Measurements from ENCODE around the gene CERS6. TPM values are rescaled to one million over a fixed set of nuclear protein-coding genes. Genes with fewer than 3 reads are reported as not detected.

CERS6 gene
- total RNA-seq, 1 experiment from 2014 or later = not detected

DNA sequence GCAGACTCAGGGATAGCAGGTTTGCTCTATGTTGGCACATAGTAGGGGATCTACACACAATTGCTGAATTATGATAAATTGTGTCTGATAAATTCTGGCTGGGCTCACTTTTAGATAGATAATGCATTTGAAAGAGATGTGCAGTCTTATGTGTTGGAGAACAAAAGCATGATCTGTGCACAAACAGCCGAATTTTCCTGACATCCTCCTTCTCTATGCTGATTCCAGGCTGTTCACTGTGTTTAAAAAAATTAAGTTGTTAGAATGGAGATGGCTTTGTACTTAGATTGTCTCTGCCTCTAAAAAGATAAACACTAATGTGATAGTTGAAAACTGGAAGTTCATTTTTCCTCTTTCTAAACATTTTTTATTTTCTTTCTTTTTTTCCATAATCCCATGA is 2.1 kb downstream of the CERS6 start:
- Histone ChIP-seq H3K4me1 (ENCODE audit: low read length) (no peaks in the 10 kb centered on the region), H3K79me2 (ENCODE audit: low read length) (no peaks in the 10 kb centered on the region), H3K9ac (ENCODE audit: low read length) (no peak overlapping the region), H3K9me3 (ENCODE audit: low read length) (no peaks in the 10 kb centered on the region), H4K20me1 (ENCODE audit: insufficient read depth, low read depth, low read length) (no peaks in the 10 kb centered on the region), H3K4me3 (ENCODE audit: low read length) (no peak overlapping the region), H3K27ac (ENCODE audit: low read length) (no peak overlapping the region), H3K9me2 (replicated peaks; ENCODE audit: insufficient read depth, low read length) (no peaks in the 10 kb centered on the region), H3K36me3 (ENCODE audit: insufficient read depth, low read length) (no peaks in the 10 kb centered on the region), H3K4me2 (ENCODE audit: low read depth, low read length, poor library complexity, severe bottlenecking) (no peak overlapping the region), H3K27me3 (ENCODE audit: low read length) (0 out of 2 replicates have a peak, but pooled peaks cover 2% of the 10 kb centered on the region), H2AFZ (ENCODE audit: low read length) (no peak overlapping the region)
- no peak for DNase-seq

GRCh38 chr2:168459256-168459655 is 3.2 kb downstream of the CERS6 start:
- H3K9me3 ChIP-seq (ENCODE audit: low read length) = no peaks in the 10 kb centered on the region
- H3K27ac ChIP-seq (ENCODE audit: low read length) = no peak overlapping the region
- no peak overlapping the region for H3K9ac ChIP-seq (ENCODE audit: low read length)
- H3K4me1 ChIP-seq (ENCODE audit: low read length) = no peaks in the 10 kb centered on the region
- no peaks in the 10 kb centered on the region for H3K36me3 ChIP-seq (ENCODE audit: insufficient read depth, low read length)
- H2AFZ ChIP-seq (ENCODE audit: low read length) = no peak overlapping the region
- H3K4me2 ChIP-seq (ENCODE audit: low read depth, low read length, poor library complexity, severe bottlenecking) = no peak overlapping the region
- H3K79me2 ChIP-seq (ENCODE audit: low read length) = no peaks in the 10 kb centered on the region
- H4K20me1 ChIP-seq (ENCODE audit: insufficient read depth, low read depth, low read length) = no peaks in the 10 kb centered on the region
- DNase-seq = no peak
- H3K27me3 ChIP-seq (ENCODE audit: low read length) = 0 out of 2 replicates have a peak, but pooled peaks cover 2% of the 10 kb centered on the region
- no peaks in the 10 kb centered on the region for H3K9me2 ChIP-seq (replicated peaks; ENCODE audit: insufficient read depth, low read length)
- no peak overlapping the region for H3K4me3 ChIP-seq (ENCODE audit: low read length)

DNA sequence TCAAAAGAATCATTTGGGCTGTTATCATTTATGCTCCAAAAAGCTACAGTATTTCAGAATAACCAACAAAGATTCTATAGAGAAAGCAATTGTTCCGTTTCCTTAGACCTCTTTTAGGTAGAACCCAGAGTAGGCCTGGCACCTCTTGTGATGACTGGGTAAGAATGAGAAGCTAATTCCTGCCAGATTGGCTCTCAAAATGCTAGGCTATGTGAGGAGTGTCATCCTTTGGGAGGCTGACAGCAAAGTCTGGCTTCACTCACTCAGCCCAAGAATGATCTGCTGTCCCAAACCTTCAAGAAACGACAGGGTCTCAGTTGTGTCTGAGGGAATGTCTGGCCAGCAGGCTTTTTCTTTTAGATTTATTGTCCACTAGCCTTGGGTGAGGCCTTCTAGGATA is 4.5 kb downstream of the CERS6 start:
- H3K4me1 ChIP-seq (ENCODE audit: low read length) = no peaks in the 10 kb centered on the region
- no peaks in the 10 kb centered on the region for H3K9me3 ChIP-seq (ENCODE audit: low read length)
- H3K4me2 ChIP-seq (ENCODE audit: low read depth, low read length, poor library complexity, severe bottlenecking) = no peak overlapping the region
- H3K79me2 ChIP-seq (ENCODE audit: low read length) = no peaks in the 10 kb centered on the region
- no peak overlapping the region for H3K27ac ChIP-seq (ENCODE audit: low read length)
- H3K9ac ChIP-seq (ENCODE audit: low read length) = no peak overlapping the region
- no peak for DNase-seq
- H2AFZ ChIP-seq (ENCODE audit: low read length) = no peak overlapping the region
- H3K9me2 ChIP-seq (replicated peaks; ENCODE audit: insufficient read depth, low read length) = no peaks in the 10 kb centered on the region
- no peaks in the 10 kb centered on the region for H4K20me1 ChIP-seq (ENCODE audit: insufficient read depth, low read depth, low read length)
- no peak overlapping the region for H3K4me3 ChIP-seq (ENCODE audit: low read length)
- no peaks in the 10 kb centered on the region for H3K27me3 ChIP-seq (ENCODE audit: low read length)
- H3K36me3 ChIP-seq (ENCODE audit: insufficient read depth, low read length) = no peaks in the 10 kb centered on the region

- no peak overlapping the region for H3K4me2 ChIP-seq (ENCODE audit: low read depth, low read length, poor library complexity, severe bottlenecking)
- no peaks in the 10 kb centered on the region for H3K36me3 ChIP-seq (ENCODE audit: insufficient read depth, low read length)
- H2AFZ ChIP-seq (ENCODE audit: low read length) = no peak overlapping the region
- H3K9ac ChIP-seq (ENCODE audit: low read length) = no peak overlapping the region
- no peaks in the 10 kb centered on the region for H3K9me3 ChIP-seq (ENCODE audit: low read length)
- H3K79me2 ChIP-seq (ENCODE audit: low read length) = no peaks in the 10 kb centered on the region
- no peak overlapping the region for H3K27ac ChIP-seq (ENCODE audit: low read length)
- no peaks in the 10 kb centered on the region for H3K27me3 ChIP-seq (ENCODE audit: low read length)
- no peak overlapping the region for H3K4me3 ChIP-seq (ENCODE audit: low read length)
- H3K9me2 ChIP-seq (replicated peaks; ENCODE audit: insufficient read depth, low read length) = no peaks in the 10 kb centered on the region
- no peak for DNase-seq
- H4K20me1 ChIP-seq (ENCODE audit: insufficient read depth, low read depth, low read length) = no peaks in the 10 kb centered on the region
- no peaks in the 10 kb centered on the region for H3K4me1 ChIP-seq (ENCODE audit: low read length)
Observed at GRCh38 chr2:168461178-168461941, 5.3 kb downstream of the CERS6 start.

- Histone ChIP-seq H3K4me1 (ENCODE audit: low read length) (peaks cover 3% of the 10 kb centered on the region), H3K4me2 (ENCODE audit: low read depth, low read length, poor library complexity, severe bottlenecking) (no peak overlapping the region), H3K27me3 (ENCODE audit: low read length) (no peaks in the 10 kb centered on the region), H3K9me3 (ENCODE audit: low read length) (no peaks in the 10 kb centered on the region), H3K27ac (ENCODE audit: low read length) (no peak overlapping the region), H3K36me3 (ENCODE audit: insufficient read depth, low read length) (no peaks in the 10 kb centered on the region), H3K9ac (ENCODE audit: low read length) (no peak overlapping the region), H2AFZ (ENCODE audit: low read length) (no peak overlapping the region), H3K79me2 (ENCODE audit: low read length) (no peaks in the 10 kb centered on the region), H3K9me2 (replicated peaks; ENCODE audit: insufficient read depth, low read length) (no peaks in the 10 kb centered on the region), H3K4me3 (ENCODE audit: low read length) (no peak overlapping the region), H4K20me1 (ENCODE audit: insufficient read depth, low read depth, low read length) (no peaks in the 10 kb centered on the region)
- no peak for DNase-seq
Observed at GRCh38 chr2:168461942-168462331, 5.9 kb downstream of the CERS6 start.

- Histone ChIP-seq H3K9me3 (ENCODE audit: low read length) (no peaks in the 10 kb centered on the region), H3K27ac (ENCODE audit: low read length) (no peak overlapping the region), H3K9me2 (replicated peaks; ENCODE audit: insufficient read depth, low read length) (no peaks in the 10 kb centered on the region), H2AFZ (ENCODE audit: low read length) (no peak overlapping the region), H3K79me2 (ENCODE audit: low read length) (no peaks in the 10 kb centered on the region), H3K4me2 (ENCODE audit: low read depth, low read length, poor library complexity, severe bottlenecking) (no peak overlapping the region), H3K9ac (ENCODE audit: low read length) (no peak overlapping the region), H3K27me3 (ENCODE audit: low read length) (no peaks in the 10 kb centered on the region), H4K20me1 (ENCODE audit: insufficient read depth, low read depth, low read length) (no peaks in the 10 kb centered on the region), H3K4me3 (ENCODE audit: low read length) (no peak overlapping the region), H3K4me1 (ENCODE audit: low read length) (peaks cover 6% of the 10 kb centered on the region), H3K36me3 (ENCODE audit: insufficient read depth, low read length) (no peaks in the 10 kb centered on the region)
- DNase-seq = no peak
Observed at GRCh38 chr2:168462543-168463045, 6.5 kb downstream of the CERS6 start.

DNA sequence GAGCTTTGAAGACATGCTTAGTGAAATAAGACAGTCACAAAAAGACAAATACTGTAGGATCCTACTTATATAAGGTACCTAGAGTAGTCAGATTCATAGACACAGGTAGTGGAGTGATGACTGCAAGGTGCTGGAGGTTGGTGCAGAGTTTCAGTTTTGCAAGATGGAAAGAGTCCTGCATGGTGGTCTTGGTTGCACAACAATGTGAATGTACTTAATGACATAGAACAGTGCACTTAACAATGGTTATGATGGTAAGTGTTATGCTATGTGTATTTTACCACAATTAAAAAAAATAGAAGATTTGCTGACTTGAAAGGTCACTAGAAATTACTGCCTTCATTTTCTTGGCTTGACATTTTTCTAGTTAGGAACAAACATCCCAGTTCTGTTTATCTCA is 9.5 kb downstream of the CERS6 start:
- no peaks in the 10 kb centered on the region for H3K9me2 ChIP-seq (replicated peaks; ENCODE audit: insufficient read depth, low read length)
- H3K27ac ChIP-seq (ENCODE audit: low read length) = no peak overlapping the region
- H3K79me2 ChIP-seq (ENCODE audit: low read length) = no peaks in the 10 kb centered on the region
- no peaks in the 10 kb centered on the region for H4K20me1 ChIP-seq (ENCODE audit: insufficient read depth, low read depth, low read length)
- no peak for DNase-seq
- H3K27me3 ChIP-seq (ENCODE audit: low read length) = no peaks in the 10 kb centered on the region
- H2AFZ ChIP-seq (ENCODE audit: low read length) = no peak overlapping the region
- H3K9ac ChIP-seq (ENCODE audit: low read length) = no peak overlapping the region
- no peaks in the 10 kb centered on the region for H3K9me3 ChIP-seq (ENCODE audit: low read length)
- H3K4me1 ChIP-seq (ENCODE audit: low read length) = peaks cover 29% of the 10 kb centered on the region
- no peak overlapping the region for H3K4me3 ChIP-seq (ENCODE audit: low read length)
- no peaks in the 10 kb centered on the region for H3K36me3 ChIP-seq (ENCODE audit: insufficient read depth, low read length)
- no peak overlapping the region for H3K4me2 ChIP-seq (ENCODE audit: low read depth, low read length, poor library complexity, severe bottlenecking)

GRCh38 chr2:168466190-168466737 is 10.2 kb downstream of the CERS6 start:
- Histone ChIP-seq H4K20me1 (ENCODE audit: insufficient read depth, low read depth, low read length) (no peaks in the 10 kb centered on the region), H3K27me3 (ENCODE audit: low read length) (no peaks in the 10 kb centered on the region), H2AFZ (ENCODE audit: low read length) (no peak overlapping the region), H3K4me2 (ENCODE audit: low read depth, low read length, poor library complexity, severe bottlenecking) (no peak overlapping the region), H3K4me3 (ENCODE audit: low read length) (no peak overlapping the region), H3K79me2 (ENCODE audit: low read length) (no peaks in the 10 kb centered on the region), H3K9ac (ENCODE audit: low read length) (no peak overlapping the region), H3K27ac (ENCODE audit: low read length) (no peak overlapping the region), H3K36me3 (ENCODE audit: insufficient read depth, low read length) (no peaks in the 10 kb centered on the region), H3K4me1 (ENCODE audit: low read length) (peaks cover 36% of the 10 kb centered on the region), H3K9me3 (ENCODE audit: low read length) (no peaks in the 10 kb centered on the region), H3K9me2 (replicated peaks; ENCODE audit: insufficient read depth, low read length) (no peaks in the 10 kb centered on the region)
- DNase-seq = no peak

All from Karpas-422 (cell line).